HepG2 (cell line): Measurements from ENCODE around the gene WSB1. TPM values are rescaled to one million over a fixed set of nuclear protein-coding genes. Genes with fewer than 3 reads are reported as not detected.
A peak's percentile ranks its signal among the peaks of the same experiment; 100 is the strongest.

Experiments
- FOXA3 ChIP-seq: IDR thresholded peaks from 2 replicates; pipeline ENCODE4 v1.6.1; 2016; ENCODE audit warnings: missing genetic modification reagents, missing compliant biosample characterization
- HNRNPL ChIP-seq: fragments of 200-400 bp; formaldehyde crosslinking; IDR thresholded peaks from 2 replicates; pipeline ENCODE4 v1.6.1; 2017; ENCODE audit warnings: mild to moderate bottlenecking, low read depth, low read length
- PTBP1 ChIP-seq: fragments of 200-400 bp; formaldehyde crosslinking; IDR thresholded peaks from 2 replicates; pipeline ENCODE4 v1.6.1; 2018; ENCODE audit warnings: low read length, low read depth; ENCODE audit not compliant: poor library complexity, severe bottlenecking
- SIX1 ChIP-seq: sonication (generic); formaldehyde crosslinking; IDR thresholded peaks from 2 replicates; pipeline ENCODE4 v1.4.0; 2020; ENCODE audit warnings: missing genetic modification reagents, borderline replicate concordance
- SP4 ChIP-seq: sonication (generic); formaldehyde crosslinking; IDR thresholded peaks from 2 replicates; pipeline ENCODE4 v1.8.1; 2023; ENCODE audit warnings: mild to moderate bottlenecking, missing genetic modification reagents
- SRF ChIP-seq: IDR thresholded peaks from 2 replicates; pipeline ENCODE4 v1.6.1; 2011; ENCODE audit warnings: mild to moderate bottlenecking, low read depth, low read length, moderate library complexity
- TOPORS ChIP-seq: sonication (generic); formaldehyde crosslinking; IDR thresholded peaks from 2 replicates; pipeline ENCODE4 v1.8.0; 2023; ENCODE audit warnings: mild to moderate bottlenecking, missing genetic modification reagents
- U2AF2 ChIP-seq: fragments of 200-400 bp; formaldehyde crosslinking; IDR thresholded peaks from 2 replicates; pipeline ENCODE4 v1.6.1; 2017; ENCODE audit warnings: low read depth, mild to moderate bottlenecking, low read length
- ZNF549 ChIP-seq: sonication (generic); formaldehyde crosslinking; IDR thresholded peaks from 2 replicates; pipeline ENCODE4 v1.5.0; 2020; ENCODE audit warnings: missing genetic modification reagents
- ZNF567 ChIP-seq: sonication (generic); formaldehyde crosslinking; IDR thresholded peaks from 2 replicates; pipeline ENCODE4 v1.8.1; 2023; ENCODE audit warnings: mild to moderate bottlenecking, missing genetic modification reagents, borderline replicate concordance
- ZNF672 ChIP-seq: sonication (generic); formaldehyde crosslinking; IDR thresholded peaks from 2 replicates; pipeline ENCODE4 v1.8.1; 2022; ENCODE audit warnings: missing genetic modification reagents
- ZNF737 ChIP-seq: sonication (generic); formaldehyde crosslinking; IDR thresholded peaks from 2 replicates; pipeline ENCODE4 v1.5.0; 2020; ENCODE audit warnings: missing genetic modification reagents, mild to moderate bottlenecking, borderline replicate concordance
- polyA plus RNA-seq, 8 experiments: library from polyadenylated mRNA; depleted of rRNA in 3 of 8; stranded (reverse) in 7 of 8; unstranded in 1 of 8; fragments of >200 nt; fragmentation: Illumina TruSeq in 4 of 8; extraction: Trizol in 4 of 8; gene quantifications; 2 replicates each; pipeline versions ENCODE4 v1.2.1 to v1.2.3, GENCODE V29; 2011 to 2016; ENCODE audit warnings: low read depth in 4 of 8, missing spikeins in 1 of 8, mixed read lengths in 1 of 8; ENCODE audit not compliant: insufficient read depth in 1 of 8
- total RNA-seq, 5 experiments: library from RNA; depleted of rRNA; stranded (reverse); fragments of >200 nt; fragmentation: Illumina TruSeq; extraction: Trizol; gene quantifications; 2 replicates each; pipeline ENCODE4 v1.2.3, GENCODE V29; 2016; ENCODE audit warnings: low read depth in 1 of 5
- TF ChIP-seq, protein P1 (sequence below): sonication (generic); formaldehyde crosslinking; IDR thresholded peaks from 2 replicates; pipeline ENCODE4 v1.4.0; 2020; ENCODE audit warnings: missing genetic modification reagents
- TF ChIP-seq, protein P2 (sequence below): sonication (generic); formaldehyde crosslinking; conservative IDR thresholded peaks from 2 replicates; pipeline ENCODE4 v1.4.0; 2020; ENCODE audit warnings: missing genetic modification reagents
- TF ChIP-seq, protein P3 (sequence below): sonication (generic); formaldehyde crosslinking; IDR thresholded peaks from 2 replicates; pipeline ENCODE4 v1.5.0; 2020; ENCODE audit warnings: mild to moderate bottlenecking, missing genetic modification reagents, moderate library complexity
- TF ChIP-seq, protein P4 (sequence below): sonication (generic); formaldehyde crosslinking; IDR thresholded peaks from 2 replicates; pipeline ENCODE4 v1.5.0; 2020; ENCODE audit warnings: mild to moderate bottlenecking, missing genetic modification reagents
- TF ChIP-seq, protein P5 (sequence below): IDR thresholded peaks from 2 replicates; pipeline ENCODE4 v1.6.1; 2016; ENCODE audit warnings: mild to moderate bottlenecking
- TF ChIP-seq, protein P6 (sequence below): sonication (generic); formaldehyde crosslinking; IDR thresholded peaks from 2 replicates; pipeline ENCODE4 v1.5.0; 2020; ENCODE audit warnings: missing genetic modification reagents, mild to moderate bottlenecking, borderline replicate concordance

Gene WSB1
- total and polyA plus RNA-seq, 2 of the 13 experiments (the other 11 are each of a cell fraction or from before 2014, with no cell fraction given): 81.3 to 294 TPM

DNA sequence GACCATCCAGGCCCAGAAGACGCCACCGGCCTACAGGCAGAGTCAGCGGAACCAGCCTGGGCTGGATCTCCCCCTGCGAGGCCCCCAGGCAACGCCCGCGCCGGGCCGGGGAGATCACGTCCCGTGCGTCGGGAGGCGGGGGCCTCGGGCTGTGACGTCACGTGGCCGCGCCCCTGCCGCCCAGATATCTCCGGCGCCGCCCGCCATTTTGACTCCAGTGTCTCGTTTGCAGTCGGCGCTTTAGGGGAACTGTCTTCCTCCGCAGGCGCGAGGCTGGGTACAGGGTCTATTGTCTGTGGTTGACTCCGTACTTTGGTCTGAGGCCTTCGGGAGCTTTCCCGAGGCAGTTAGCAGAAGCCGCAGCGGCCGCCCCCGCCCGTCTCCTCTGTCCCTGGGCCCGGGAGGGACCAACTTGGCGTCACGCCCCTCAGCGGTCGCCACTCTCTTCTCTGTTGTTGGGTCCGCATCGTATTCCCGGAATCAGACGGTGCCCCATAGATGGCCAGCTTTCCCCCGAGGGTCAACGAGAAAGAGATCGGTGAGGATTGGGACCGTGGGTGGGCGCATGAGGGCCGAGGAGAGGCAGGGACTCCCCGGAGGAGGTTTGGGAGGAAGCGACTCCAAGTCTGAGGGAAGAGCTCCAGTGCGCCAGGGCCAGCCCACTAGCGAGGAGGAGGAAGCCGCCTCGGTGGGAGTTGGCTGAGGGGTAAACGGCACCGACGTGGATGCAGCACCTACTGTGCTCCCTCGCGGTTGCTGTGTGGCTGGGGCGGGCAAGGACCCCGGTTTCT, at the start of gene WSB1 (continued):
- TF ChIP-seq, protein P1, sequence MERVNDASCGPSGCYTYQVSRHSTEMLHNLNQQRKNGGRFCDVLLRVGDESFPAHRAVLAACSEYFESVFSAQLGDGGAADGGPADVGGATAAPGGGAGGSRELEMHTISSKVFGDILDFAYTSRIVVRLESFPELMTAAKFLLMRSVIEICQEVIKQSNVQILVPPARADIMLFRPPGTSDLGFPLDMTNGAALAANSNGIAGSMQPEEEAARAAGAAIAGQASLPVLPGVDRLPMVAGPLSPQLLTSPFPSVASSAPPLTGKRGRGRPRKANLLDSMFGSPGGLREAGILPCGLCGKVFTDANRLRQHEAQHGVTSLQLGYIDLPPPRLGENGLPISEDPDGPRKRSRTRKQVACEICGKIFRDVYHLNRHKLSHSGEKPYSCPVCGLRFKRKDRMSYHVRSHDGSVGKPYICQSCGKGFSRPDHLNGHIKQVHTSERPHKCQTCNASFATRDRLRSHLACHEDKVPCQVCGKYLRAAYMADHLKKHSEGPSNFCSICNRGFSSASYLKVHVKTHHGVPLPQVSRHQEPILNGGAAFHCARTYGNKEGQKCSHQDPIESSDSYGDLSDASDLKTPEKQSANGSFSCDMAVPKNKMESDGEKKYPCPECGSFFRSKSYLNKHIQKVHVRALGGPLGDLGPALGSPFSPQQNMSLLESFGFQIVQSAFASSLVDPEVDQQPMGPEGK (CRISPR knock-in tag): peak; percentile 97
- TF ChIP-seq, protein P2, sequence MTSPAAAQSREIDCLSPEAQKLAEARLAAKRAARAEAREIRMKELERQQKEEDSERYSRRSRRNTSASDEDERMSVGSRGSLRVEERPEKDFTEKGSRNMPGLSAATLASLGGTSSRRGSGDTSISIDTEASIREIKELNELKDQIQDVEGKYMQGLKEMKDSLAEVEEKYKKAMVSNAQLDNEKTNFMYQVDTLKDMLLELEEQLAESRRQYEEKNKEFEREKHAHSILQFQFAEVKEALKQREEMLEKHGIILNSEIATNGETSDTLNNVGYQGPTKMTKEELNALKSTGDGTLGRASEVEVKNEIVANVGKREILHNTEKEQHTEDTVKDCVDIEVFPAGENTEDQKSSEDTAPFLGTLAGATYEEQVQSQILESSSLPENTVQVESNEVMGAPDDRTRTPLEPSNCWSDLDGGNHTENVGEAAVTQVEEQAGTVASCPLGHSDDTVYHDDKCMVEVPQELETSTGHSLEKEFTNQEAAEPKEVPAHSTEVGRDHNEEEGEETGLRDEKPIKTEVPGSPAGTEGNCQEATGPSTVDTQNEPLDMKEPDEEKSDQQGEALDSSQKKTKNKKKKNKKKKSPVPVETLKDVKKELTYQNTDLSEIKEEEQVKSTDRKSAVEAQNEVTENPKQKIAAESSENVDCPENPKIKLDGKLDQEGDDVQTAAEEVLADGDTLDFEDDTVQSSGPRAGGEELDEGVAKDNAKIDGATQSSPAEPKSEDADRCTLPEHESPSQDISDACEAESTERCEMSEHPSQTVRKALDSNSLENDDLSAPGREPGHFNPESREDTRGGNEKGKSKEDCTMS: no peak
- TF ChIP-seq SRF (no peak), FOXA3 (peak; percentile 62), ZNF567 (no peak; the same call in 1 of the 2 replicates), PTBP1 (peak; percentile 55), ZNF549 (no peak), SP4 (CRISPR knock-in tag) (peak; percentile 93), ZNF737 (no peak), U2AF2 (no peak), SIX1 (CRISPR knock-in tag) (peak; percentile 24; the same call in 1 of the 2 replicates), TOPORS (CRISPR knock-in tag) (no peak), ZNF672 (CRISPR knock-in tag) (no peak), HNRNPL (no peak)
- TF ChIP-seq, protein P3, sequence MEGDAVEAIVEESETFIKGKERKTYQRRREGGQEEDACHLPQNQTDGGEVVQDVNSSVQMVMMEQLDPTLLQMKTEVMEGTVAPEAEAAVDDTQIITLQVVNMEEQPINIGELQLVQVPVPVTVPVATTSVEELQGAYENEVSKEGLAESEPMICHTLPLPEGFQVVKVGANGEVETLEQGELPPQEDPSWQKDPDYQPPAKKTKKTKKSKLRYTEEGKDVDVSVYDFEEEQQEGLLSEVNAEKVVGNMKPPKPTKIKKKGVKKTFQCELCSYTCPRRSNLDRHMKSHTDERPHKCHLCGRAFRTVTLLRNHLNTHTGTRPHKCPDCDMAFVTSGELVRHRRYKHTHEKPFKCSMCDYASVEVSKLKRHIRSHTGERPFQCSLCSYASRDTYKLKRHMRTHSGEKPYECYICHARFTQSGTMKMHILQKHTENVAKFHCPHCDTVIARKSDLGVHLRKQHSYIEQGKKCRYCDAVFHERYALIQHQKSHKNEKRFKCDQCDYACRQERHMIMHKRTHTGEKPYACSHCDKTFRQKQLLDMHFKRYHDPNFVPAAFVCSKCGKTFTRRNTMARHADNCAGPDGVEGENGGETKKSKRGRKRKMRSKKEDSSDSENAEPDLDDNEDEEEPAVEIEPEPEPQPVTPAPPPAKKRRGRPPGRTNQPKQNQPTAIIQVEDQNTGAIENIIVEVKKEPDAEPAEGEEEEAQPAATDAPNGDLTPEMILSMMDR (CRISPR knock-in tag): peak; percentile 42; the same call in 1 of the 2 replicates
- TF ChIP-seq, protein P4, sequence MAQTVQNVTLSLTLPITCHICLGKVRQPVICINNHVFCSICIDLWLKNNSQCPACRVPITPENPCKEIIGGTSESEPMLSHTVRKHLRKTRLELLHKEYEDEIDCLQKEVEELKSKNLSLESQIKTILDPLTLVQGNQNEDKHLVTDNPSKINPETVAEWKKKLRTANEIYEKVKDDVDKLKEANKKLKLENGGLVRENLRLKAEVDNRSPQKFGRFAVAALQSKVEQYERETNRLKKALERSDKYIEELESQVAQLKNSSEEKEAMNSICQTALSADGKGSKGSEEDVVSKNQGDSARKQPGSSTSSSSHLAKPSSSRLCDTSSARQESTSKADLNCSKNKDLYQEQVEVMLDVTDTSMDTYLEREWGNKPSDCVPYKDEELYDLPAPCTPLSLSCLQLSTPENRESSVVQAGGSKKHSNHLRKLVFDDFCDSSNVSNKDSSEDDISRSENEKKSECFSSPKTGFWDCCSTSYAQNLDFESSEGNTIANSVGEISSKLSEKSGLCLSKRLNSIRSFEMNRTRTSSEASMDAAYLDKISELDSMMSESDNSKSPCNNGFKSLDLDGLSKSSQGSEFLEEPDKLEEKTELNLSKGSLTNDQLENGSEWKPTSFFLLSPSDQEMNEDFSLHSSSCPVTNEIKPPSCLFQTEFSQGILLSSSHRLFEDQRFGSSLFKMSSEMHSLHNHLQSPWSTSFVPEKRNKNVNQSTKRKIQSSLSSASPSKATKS (CRISPR knock-in tag): no peak
- TF ChIP-seq, protein P5, sequence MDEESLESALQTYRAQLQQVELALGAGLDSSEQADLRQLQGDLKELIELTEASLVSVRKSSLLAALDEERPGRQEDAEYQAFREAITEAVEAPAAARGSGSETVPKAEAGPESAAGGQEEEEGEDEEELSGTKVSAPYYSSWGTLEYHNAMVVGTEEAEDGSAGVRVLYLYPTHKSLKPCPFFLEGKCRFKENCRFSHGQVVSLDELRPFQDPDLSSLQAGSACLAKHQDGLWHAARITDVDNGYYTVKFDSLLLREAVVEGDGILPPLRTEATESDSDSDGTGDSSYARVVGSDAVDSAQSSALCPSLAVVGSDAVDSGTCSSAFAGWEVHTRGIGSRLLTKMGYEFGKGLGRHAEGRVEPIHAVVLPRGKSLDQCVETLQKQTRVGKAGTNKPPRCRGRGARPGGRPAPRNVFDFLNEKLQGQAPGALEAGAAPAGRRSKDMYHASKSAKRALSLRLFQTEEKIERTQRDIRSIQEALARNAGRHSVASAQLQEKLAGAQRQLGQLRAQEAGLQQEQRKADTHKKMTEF (CRISPR knock-in tag): peak; percentile 80
- TF ChIP-seq, protein P6, sequence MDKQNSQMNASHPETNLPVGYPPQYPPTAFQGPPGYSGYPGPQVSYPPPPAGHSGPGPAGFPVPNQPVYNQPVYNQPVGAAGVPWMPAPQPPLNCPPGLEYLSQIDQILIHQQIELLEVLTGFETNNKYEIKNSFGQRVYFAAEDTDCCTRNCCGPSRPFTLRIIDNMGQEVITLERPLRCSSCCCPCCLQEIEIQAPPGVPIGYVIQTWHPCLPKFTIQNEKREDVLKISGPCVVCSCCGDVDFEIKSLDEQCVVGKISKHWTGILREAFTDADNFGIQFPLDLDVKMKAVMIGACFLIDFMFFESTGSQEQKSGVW (CRISPR knock-in tag): no peak
